Thyroid gland (tissue), 4 donors: ENCODE data around the gene TMEM131L.

Experiments used
- POLR2A ChIP-seq, 2 donors: fragments of 450-650 bp; IDR thresholded peaks; one replicate each; pipeline ENCODE4 v1.6.1; 2017; ENCODE audit warnings: antibody characterized with exemption in 2 of 2, mild to moderate bottlenecking in 2 of 2, moderate library complexity in 1 of 2
- TF ChIP-seq, protein P1 (sequence below), 6 experiments: fragments of 200-600 bp in 3 of 6; fragments of 450-650 bp in 3 of 6; sonication (generic) in 3 of 6; IDR thresholded peaks; one replicate each; pipeline ENCODE4 v1.5.1; 2016 to 2019; ENCODE audit warnings: antibody characterized with exemption in 6 of 6, mild to moderate bottlenecking in 2 of 6, inconsistent platforms in 1 of 6, moderate library complexity in 1 of 6

- TF ChIP-seq, protein P1, sequence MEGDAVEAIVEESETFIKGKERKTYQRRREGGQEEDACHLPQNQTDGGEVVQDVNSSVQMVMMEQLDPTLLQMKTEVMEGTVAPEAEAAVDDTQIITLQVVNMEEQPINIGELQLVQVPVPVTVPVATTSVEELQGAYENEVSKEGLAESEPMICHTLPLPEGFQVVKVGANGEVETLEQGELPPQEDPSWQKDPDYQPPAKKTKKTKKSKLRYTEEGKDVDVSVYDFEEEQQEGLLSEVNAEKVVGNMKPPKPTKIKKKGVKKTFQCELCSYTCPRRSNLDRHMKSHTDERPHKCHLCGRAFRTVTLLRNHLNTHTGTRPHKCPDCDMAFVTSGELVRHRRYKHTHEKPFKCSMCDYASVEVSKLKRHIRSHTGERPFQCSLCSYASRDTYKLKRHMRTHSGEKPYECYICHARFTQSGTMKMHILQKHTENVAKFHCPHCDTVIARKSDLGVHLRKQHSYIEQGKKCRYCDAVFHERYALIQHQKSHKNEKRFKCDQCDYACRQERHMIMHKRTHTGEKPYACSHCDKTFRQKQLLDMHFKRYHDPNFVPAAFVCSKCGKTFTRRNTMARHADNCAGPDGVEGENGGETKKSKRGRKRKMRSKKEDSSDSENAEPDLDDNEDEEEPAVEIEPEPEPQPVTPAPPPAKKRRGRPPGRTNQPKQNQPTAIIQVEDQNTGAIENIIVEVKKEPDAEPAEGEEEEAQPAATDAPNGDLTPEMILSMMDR (IDR thresholded peaks at IDR 0.05), result no peak
- TF ChIP-seq POLR2A (IDR thresholded peaks at IDR 0.05), result no peak
Observed at GRCh38 chr4:153486281-153487151, 20.4 kb downstream of the TMEM131L start.
